HepG2 (cell line): Measurements from ENCODE around the gene ERCC2. TPM values are rescaled to one million over a fixed set of nuclear protein-coding genes. Genes with fewer than 3 reads are reported as not detected.
A peak's percentile ranks its signal among the peaks of the same experiment; 100 is the strongest.

Source experiments
- ATF1 ChIP-seq: IDR thresholded peaks from 2 replicates; pipeline ENCODE4 v1.6.1; 2016; ENCODE audit warnings: mild to moderate bottlenecking, control low read depth
- ATM ChIP-seq: fragments of 450-650 bp; IDR thresholded peaks from 2 replicates; pipeline ENCODE4 v1.7.1; 2017; ENCODE audit warnings: mild to moderate bottlenecking, borderline replicate concordance
- CREB1 ChIP-seq, 2 experiments: fragments of 450-650 bp in 1 of 2; IDR thresholded peaks; 2 replicates each; pipeline ENCODE4 v1.6.1; 2016 to 2017; ENCODE audit warnings: control low read depth in 1 of 2, mild to moderate bottlenecking in 1 of 2, missing compliant biosample characterization in 1 of 2, missing genetic modification characterization in 1 of 2
- ELF1 ChIP-seq: sonication (generic); formaldehyde crosslinking; IDR thresholded peaks from 2 replicates; pipeline ENCODE4 v1.4.0; 2020; ENCODE audit warnings: missing genetic modification reagents
- GATAD2A ChIP-seq: IDR thresholded peaks from 2 replicates; pipeline ENCODE4 v1.6.1; 2016
- HES4 ChIP-seq: sonication (generic); formaldehyde crosslinking; IDR thresholded peaks from 2 replicates; pipeline ENCODE4 v1.9.0; 2021; ENCODE audit warnings: mild to moderate bottlenecking, missing genetic modification reagents, borderline replicate concordance
- MAFG ChIP-seq: sonication (generic); formaldehyde crosslinking; IDR thresholded peaks from 2 replicates; pipeline ENCODE4 v1.5.1; 2020; ENCODE audit warnings: mild to moderate bottlenecking, missing genetic modification reagents
- PHB2 ChIP-seq: fragments of 450-650 bp; IDR thresholded peaks from 2 replicates; pipeline ENCODE4 v1.6.1; 2018; ENCODE audit not compliant: partially characterized antibody
- PPARG ChIP-seq: conservative IDR thresholded peaks from 2 replicates; pipeline ENCODE4 v1.6.1; 2016; ENCODE audit warnings: missing biosample characterization, missing genetic modification reagents
- RNF2 ChIP-seq: fragments of 450-650 bp; conservative IDR thresholded peaks from 2 replicates; pipeline ENCODE4 v1.6.1; 2016; ENCODE audit warnings: low read depth
- RXRB ChIP-seq: IDR thresholded peaks from 2 replicates; pipeline ENCODE4 v1.6.1; 2016; ENCODE audit warnings: borderline replicate concordance, missing genetic modification reagents, missing compliant biosample characterization
- SETDB1 ChIP-seq: sonication (generic); formaldehyde crosslinking; IDR thresholded peaks from 2 replicates; pipeline ENCODE4 v1.5.1; 2020; ENCODE audit warnings: missing genetic modification reagents, mild to moderate bottlenecking, borderline replicate concordance
- SOX5 ChIP-seq: IDR thresholded peaks from 2 replicates; pipeline ENCODE4 v1.6.1; 2016; ENCODE audit warnings: borderline replicate concordance
- SP4 ChIP-seq: sonication (generic); formaldehyde crosslinking; IDR thresholded peaks from 2 replicates; pipeline ENCODE4 v1.8.1; 2023; ENCODE audit warnings: mild to moderate bottlenecking, missing genetic modification reagents
- ZBTB37 ChIP-seq: sonication (generic); formaldehyde crosslinking; IDR thresholded peaks from 2 replicates; pipeline ENCODE4 v1.4.0; 2020; ENCODE audit warnings: mild to moderate bottlenecking, missing genetic modification reagents
- ZBTB38 ChIP-seq: sonication (generic); formaldehyde crosslinking; IDR thresholded peaks from 2 replicates; pipeline ENCODE4 v1.5.1; 2020; ENCODE audit warnings: mild to moderate bottlenecking, missing genetic modification reagents
- ZNF256 ChIP-seq: sonication (generic); formaldehyde crosslinking; conservative IDR thresholded peaks from 2 replicates; pipeline ENCODE4 v1.4.0; 2020; ENCODE audit warnings: missing genetic modification reagents
- ZNF564 ChIP-seq: sonication (generic); formaldehyde crosslinking; IDR thresholded peaks from 2 replicates; pipeline ENCODE4 v1.8.1; 2023; ENCODE audit warnings: mild to moderate bottlenecking, missing genetic modification reagents
- polyA plus RNA-seq, 8 experiments: library from polyadenylated mRNA; depleted of rRNA in 3 of 8; stranded (reverse) in 7 of 8; unstranded in 1 of 8; fragments of >200 nt; fragmentation: Illumina TruSeq in 4 of 8; extraction: Trizol in 4 of 8; gene quantifications; 2 replicates each; pipeline versions ENCODE4 v1.2.1 to v1.2.3, GENCODE V29; 2011 to 2016; ENCODE audit warnings: low read depth in 4 of 8, missing spikeins in 1 of 8, mixed read lengths in 1 of 8; ENCODE audit not compliant: insufficient read depth in 1 of 8
- total RNA-seq, 5 experiments: library from RNA; depleted of rRNA; stranded (reverse); fragments of >200 nt; fragmentation: Illumina TruSeq; extraction: Trizol; gene quantifications; 2 replicates each; pipeline ENCODE4 v1.2.3, GENCODE V29; 2016; ENCODE audit warnings: low read depth in 1 of 5
- TF ChIP-seq, protein P1 (sequence below): IDR thresholded peaks from 2 replicates; pipeline ENCODE4 v1.6.1; 2016; ENCODE audit warnings: mild to moderate bottlenecking
- TF ChIP-seq, protein P2 (sequence below): sonication (generic); formaldehyde crosslinking; IDR thresholded peaks from 2 replicates; pipeline ENCODE4 v1.4.0; 2020; ENCODE audit warnings: mild to moderate bottlenecking, missing genetic modification reagents, borderline replicate concordance
- TF ChIP-seq, protein P3 (sequence below): sonication (generic); formaldehyde crosslinking; IDR thresholded peaks from 2 replicates; pipeline ENCODE4 v1.5.0; 2020; ENCODE audit warnings: mild to moderate bottlenecking, missing genetic modification reagents
- TF ChIP-seq, protein P4 (sequence below): sonication (generic); formaldehyde crosslinking; IDR thresholded peaks from 2 replicates; pipeline ENCODE4 v1.9.0; 2021; ENCODE audit warnings: missing genetic modification reagents, mild to moderate bottlenecking, borderline replicate concordance

The ERCC2 gene
- total and polyA plus RNA-seq, 2 of the 13 experiments (the other 11 are each of a cell fraction or from before 2014, with no cell fraction given), result 25.4 to 49.2 TPM

DNA sequence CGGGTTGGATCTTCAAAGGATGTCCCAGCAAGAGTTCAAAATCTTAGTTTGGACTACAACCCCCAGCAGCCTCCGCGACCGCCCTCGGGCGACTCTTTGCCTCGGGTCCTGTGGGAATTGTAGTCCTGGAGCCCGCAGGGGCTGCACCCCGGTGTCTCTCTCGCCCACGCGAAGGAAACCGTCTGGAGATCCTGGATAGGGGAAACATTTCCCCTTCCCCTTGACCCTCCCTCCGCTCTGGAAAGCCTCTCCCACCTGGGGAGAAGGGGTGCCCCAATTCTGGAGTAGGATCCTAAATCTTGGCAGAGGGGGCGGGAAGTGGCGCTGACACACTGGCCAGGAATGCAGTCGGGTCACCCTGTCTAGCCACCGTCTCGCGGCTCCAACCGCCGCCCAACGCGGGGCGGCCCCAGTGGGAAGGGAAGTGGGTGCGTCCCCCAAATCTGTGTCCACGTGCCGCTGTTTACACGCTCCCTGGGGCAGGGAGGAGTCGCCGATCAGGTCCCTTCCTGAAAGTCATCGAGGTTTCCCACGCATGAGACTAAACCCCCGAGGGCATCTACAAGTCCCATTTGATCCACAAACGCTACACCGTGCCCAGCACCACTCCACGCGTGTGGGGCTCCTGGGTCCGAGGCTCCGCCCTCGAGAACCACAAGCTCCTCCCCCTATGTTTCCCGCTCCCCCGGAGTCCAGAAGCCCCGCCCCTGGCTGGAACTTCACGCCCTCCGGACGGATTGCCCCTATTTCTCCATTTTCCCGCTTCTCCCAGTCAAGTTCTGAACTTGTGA is 35.3 kb upstream of the ERCC2 start (continued):
- TF ChIP-seq HES4 (CRISPR knock-in tag), result 0 out of 2 replicates have a peak, but pooled peaks have one; percentile 14
- TF ChIP-seq ATM, result no peak
- TF ChIP-seq SP4 (CRISPR knock-in tag), result no peak
- TF ChIP-seq, protein P1, sequence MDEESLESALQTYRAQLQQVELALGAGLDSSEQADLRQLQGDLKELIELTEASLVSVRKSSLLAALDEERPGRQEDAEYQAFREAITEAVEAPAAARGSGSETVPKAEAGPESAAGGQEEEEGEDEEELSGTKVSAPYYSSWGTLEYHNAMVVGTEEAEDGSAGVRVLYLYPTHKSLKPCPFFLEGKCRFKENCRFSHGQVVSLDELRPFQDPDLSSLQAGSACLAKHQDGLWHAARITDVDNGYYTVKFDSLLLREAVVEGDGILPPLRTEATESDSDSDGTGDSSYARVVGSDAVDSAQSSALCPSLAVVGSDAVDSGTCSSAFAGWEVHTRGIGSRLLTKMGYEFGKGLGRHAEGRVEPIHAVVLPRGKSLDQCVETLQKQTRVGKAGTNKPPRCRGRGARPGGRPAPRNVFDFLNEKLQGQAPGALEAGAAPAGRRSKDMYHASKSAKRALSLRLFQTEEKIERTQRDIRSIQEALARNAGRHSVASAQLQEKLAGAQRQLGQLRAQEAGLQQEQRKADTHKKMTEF (CRISPR knock-in tag), result no peak; the same call in 1 of the 2 replicates
- TF ChIP-seq, protein P2, sequence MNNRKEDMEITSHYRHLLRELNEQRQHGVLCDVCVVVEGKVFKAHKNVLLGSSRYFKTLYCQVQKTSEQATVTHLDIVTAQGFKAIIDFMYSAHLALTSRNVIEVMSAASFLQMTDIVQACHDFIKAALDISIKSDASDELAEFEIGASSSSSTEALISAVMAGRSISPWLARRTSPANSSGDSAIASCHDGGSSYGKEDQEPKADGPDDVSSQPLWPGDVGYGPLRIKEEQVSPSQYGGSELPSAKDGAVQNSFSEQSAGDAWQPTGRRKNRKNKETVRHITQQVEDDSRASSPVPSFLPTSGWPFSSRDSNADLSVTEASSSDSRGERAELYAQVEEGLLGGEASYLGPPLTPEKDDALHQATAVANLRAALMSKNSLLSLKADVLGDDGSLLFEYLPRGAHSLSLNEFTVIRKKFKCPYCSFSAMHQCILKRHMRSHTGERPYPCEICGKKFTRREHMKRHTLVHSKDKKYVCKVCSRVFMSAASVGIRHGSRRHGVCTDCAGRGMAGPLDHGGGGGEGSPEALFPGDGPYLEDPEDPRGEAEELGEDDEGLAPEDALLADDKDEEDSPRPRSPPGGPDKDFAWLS, result no peak
- no peak for TF ChIP-seq ZBTB37 (CRISPR knock-in tag)
- 0 out of 2 replicates have a peak, but pooled peaks have one; percentile 14 for TF ChIP-seq ZBTB38
- TF ChIP-seq MAFG (CRISPR knock-in tag), result no peak
- TF ChIP-seq ZNF564 (CRISPR knock-in tag), result peak; percentile 60; the same call in 1 of the 2 replicates
- 0 out of 2 replicates have a peak, but pooled peaks have one; percentile 5 for TF ChIP-seq GATAD2A
- TF ChIP-seq RNF2, result no peak
- no peak for TF ChIP-seq CREB1 (IDR thresholded peaks at IDR 0.05)
- peak; percentile 76 for TF ChIP-seq CREB1 (CRISPR knock-in tag; IDR thresholded peaks at IDR 0.05)
- TF ChIP-seq RXRB (CRISPR knock-in tag), result 0 out of 2 replicates have a peak, but pooled peaks have one; percentile 2
- TF ChIP-seq, protein P3, sequence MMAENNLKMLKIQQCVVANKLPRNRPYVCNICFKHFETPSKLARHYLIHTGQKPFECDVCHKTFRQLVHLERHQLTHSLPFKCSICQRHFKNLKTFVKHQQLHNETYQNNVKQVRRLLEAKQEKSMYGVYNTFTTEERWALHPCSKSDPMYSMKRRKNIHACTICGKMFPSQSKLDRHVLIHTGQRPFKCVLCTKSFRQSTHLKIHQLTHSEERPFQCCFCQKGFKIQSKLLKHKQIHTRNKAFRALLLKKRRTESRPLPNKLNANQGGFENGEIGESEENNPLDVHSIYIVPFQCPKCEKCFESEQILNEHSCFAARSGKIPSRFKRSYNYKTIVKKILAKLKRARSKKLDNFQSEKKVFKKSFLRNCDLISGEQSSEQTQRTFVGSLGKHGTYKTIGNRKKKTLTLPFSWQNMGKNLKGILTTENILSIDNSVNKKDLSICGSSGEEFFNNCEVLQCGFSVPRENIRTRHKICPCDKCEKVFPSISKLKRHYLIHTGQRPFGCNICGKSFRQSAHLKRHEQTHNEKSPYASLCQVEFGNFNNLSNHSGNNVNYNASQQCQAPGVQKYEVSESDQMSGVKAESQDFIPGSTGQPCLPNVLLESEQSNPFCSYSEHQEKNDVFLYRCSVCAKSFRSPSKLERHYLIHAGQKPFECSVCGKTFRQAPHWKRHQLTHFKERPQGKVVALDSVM (CRISPR knock-in tag), result no peak
- TF ChIP-seq ATF1 (CRISPR knock-in tag), result peak; percentile 75
- no peak for TF ChIP-seq PPARG (CRISPR knock-in tag)
- no peak for TF ChIP-seq ZNF256 (CRISPR knock-in tag)
- TF ChIP-seq PHB2, result no peak
- TF ChIP-seq, protein P4, sequence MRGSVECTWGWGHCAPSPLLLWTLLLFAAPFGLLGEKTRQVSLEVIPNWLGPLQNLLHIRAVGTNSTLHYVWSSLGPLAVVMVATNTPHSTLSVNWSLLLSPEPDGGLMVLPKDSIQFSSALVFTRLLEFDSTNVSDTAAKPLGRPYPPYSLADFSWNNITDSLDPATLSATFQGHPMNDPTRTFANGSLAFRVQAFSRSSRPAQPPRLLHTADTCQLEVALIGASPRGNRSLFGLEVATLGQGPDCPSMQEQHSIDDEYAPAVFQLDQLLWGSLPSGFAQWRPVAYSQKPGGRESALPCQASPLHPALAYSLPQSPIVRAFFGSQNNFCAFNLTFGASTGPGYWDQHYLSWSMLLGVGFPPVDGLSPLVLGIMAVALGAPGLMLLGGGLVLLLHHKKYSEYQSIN, result no peak
- TF ChIP-seq SOX5 (CRISPR knock-in tag), result no peak
- TF ChIP-seq ELF1 (CRISPR knock-in tag), result peak; percentile 34; the same call in 1 of the 2 replicates
- no peak for TF ChIP-seq SETDB1
